Fibroblast of villous mesenchyme (primary cell): ENCODE data around the gene UBAP2. TPM values are rescaled to one million over a fixed set of nuclear protein-coding genes. Genes with fewer than 3 reads are reported as not detected.
A peak's percentile ranks its signal among the peaks of the same experiment; 100 is the strongest.
"Not testable (repeated sequence)": the region's sequence is repeated elsewhere in the genome, so short reads cannot be mapped to it uniquely, and the experiment has no call there.

Experiments used
- DNase-seq: peaks from one replicate; pipeline ENCODE4 v3.0.0-alpha.2; 2010; ENCODE audit warnings: low read depth
- H3K4me3 ChIP-seq: 2 replicates; pipeline ENCODE4 v1.5.1; 2011; ENCODE audit warnings: low read depth, mild to moderate bottlenecking, low read length
- total RNA-seq: library from RNA; depleted of rRNA; stranded (reverse); fragments of >200 nt; gene quantifications from 2 replicates; pipeline ENCODE4 v1.2.3, GENCODE V29; 2012
- TF ChIP-seq, protein P1 (sequence below): IDR thresholded peaks from 2 replicates; pipeline ENCODE4 v1.5.1; 2012; ENCODE audit warnings: low read depth, mild to moderate bottlenecking, low read length; ENCODE audit not compliant: insufficient read depth

Gene UBAP2
- total RNA-seq, 1 donor = 26.8 TPM

DNA sequence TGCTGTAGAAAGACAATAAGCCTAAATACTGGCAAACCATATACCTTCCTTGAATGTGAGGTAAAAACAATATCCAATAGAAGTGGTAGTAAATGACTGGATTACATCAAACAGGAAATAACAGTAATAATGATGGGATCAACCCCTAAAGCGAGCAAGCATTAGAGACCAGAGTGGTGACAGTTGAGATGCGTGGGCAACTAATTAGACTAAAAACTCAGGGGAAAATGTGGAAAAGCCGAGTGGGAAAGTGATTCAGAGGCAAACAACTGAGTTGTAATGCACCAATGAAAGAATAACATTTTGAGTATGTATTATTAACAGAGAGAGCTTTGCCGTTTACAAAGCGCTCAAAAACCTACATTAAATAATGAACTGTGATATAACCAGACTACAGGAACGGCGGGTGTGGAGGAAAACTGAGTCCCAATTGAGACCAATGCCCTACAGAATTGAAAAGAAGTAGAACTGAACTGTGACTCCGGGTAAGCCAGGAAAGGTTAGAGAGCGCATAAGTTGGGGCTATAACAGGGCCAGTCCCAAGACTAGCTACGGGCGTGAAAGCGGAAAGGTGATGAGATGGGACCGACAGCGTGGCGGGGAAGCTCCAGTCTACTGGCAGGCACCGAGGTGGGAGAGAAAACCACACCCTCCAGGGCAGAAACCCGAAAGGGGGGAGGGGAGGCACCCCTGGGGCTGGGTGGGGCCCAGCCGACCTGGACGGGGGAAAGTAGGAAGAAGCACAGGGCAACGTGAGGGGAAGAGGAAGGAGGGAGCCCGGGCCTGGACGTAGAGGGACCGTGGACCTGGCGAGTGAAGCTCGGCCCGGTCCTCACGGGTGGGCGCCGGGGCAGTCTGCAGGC is 592 bp downstream of the UBAP2 start:
- no peak for DNase-seq
- peak overlapping the region; percentile 95 for H3K4me3 ChIP-seq
- TF ChIP-seq, protein P1, sequence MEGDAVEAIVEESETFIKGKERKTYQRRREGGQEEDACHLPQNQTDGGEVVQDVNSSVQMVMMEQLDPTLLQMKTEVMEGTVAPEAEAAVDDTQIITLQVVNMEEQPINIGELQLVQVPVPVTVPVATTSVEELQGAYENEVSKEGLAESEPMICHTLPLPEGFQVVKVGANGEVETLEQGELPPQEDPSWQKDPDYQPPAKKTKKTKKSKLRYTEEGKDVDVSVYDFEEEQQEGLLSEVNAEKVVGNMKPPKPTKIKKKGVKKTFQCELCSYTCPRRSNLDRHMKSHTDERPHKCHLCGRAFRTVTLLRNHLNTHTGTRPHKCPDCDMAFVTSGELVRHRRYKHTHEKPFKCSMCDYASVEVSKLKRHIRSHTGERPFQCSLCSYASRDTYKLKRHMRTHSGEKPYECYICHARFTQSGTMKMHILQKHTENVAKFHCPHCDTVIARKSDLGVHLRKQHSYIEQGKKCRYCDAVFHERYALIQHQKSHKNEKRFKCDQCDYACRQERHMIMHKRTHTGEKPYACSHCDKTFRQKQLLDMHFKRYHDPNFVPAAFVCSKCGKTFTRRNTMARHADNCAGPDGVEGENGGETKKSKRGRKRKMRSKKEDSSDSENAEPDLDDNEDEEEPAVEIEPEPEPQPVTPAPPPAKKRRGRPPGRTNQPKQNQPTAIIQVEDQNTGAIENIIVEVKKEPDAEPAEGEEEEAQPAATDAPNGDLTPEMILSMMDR = no peak

DNA sequence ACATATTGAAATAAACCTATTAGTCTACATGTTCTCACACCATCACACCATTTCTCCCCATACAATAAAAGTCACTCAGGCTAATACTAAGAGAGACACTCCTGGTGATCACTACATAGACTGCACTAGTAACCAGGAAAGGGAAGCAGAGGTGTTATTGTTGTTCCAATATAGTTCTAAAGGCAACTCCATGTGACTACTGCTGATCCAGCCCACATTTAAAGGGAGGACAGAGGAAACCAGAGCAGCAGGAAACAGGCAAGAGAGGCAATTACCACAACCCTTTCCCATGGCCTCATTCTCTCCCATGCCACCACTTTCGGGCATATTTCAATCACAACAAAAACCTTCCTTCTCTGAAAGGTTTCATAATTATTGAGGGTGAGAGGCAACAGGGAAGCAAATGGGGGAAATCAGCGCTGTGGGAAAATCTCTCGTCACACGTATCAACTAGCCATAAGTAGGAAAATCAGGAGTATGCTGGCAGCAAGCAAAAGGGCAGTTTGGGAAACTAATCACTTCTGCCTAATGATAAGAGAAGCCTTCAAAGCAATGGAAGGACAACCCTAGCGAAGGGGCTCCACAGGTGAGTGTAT is 1.8 kb downstream of the UBAP2 start:
- peak overlapping the region; percentile 95 for H3K4me3 ChIP-seq
- DNase-seq = peak; percentile 38
- TF ChIP-seq, protein P1 = no peak

DNA sequence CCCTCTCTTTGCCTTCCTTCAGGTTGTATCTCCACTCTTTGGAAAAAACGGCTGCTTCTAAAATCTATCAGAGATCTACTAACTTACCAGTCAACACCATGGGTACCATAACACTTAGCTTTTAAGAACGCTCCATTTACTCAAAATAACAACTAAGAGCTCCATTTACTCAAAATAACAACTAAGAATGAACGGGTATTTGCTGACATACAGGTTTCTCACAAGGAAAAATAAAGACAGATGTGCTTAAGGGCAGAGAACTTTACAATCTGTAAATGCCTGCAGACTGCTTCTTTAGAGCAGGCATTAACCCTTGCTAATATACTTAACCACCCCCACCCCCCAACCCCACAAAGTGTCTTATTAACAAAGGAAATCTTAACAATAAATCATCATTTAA is 2.8 kb downstream of the UBAP2 start:
- H3K4me3 ChIP-seq = no peak overlapping the region
- TF ChIP-seq, protein P1 = no peak
- DNase-seq = no peak

DNA sequence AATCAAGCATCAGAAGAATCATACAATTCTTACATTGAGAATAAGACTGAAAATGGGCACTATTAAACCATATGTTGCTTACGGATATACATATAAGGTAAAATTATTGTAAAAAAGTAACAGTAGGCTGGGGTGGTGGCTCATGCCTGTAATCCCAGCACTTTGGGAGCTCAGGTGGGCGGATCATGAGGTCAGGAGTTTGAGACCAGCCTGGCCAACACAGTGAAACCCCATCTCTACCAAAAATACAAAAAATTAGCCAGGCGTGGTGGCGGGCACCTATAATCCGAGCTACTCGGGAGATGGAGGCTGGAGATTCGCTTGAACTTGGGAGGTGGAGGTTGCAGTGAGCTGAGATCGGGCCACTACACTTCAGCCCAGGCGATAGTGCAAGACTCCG is 6.6 kb downstream of the UBAP2 start:
- not testable (repeated sequence) for H3K4me3 ChIP-seq, DNase-seq

DNA sequence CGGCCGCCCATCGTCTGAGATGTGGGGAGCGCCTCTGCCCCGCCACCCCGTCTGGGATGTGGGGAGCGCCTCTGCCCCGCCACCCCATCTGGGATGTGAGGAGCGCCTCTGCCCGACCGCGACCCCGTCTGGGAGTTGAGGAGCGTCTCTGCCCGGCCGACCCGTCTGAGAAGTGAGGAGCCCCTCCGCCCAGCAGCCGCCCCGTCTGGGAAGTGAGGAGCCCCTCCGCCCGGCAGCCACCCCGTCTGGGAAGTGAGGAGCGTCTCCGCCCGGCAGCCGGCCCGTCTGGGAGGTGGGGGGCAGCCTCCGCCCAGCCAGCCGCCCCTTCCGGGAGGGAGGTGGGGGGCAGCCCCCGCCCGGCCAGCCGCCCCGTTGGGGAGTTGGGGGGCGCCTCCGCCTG is 9.8 kb downstream of the UBAP2 start:
- not testable (repeated sequence) for H3K4me3 ChIP-seq, DNase-seq

DNA sequence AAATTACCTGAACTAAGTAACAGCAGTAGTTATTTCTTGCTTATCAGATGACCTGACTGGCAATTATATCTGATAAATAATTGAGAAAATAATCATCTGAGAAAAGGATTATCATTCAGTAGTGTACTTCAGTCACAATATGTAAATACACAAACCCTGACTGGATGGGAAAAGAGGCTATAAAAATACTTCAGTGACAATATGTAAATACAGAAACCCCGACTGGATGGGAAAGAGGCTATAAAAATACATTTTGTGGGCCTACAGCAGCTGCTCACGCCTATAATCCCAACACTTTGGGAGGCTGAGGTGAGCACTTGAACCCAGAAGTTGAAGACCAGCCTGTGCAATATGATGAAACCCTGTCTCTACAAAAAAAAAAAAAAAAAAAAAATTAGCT is 11.1 kb downstream of the UBAP2 start:
- H3K4me3 ChIP-seq = no peak overlapping the region
- TF ChIP-seq, protein P1 = no peak
- peak; percentile 74 for DNase-seq

DNA sequence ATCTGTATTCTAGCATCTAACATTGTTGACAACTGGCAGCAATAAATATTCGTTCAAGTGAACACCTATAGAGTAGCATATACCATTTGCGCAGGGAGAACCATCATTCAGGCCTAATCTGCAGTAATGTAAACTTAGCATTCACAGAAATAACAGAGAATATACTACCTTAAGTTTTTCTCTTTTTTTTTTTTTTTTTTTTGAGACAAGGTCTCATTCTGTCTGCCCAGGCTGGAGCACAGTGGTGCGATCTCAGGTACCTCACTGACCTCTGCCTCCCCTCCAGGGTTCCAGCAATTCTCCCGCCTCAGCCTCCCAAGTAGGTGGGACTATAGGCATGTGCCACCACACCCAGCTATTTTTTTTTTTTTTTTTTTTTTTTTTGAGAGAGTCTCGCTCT is 12.1 kb downstream of the UBAP2 start:
- no peak for DNase-seq
- TF ChIP-seq, protein P1 = no peak
- H3K4me3 ChIP-seq = no peak overlapping the region

DNA sequence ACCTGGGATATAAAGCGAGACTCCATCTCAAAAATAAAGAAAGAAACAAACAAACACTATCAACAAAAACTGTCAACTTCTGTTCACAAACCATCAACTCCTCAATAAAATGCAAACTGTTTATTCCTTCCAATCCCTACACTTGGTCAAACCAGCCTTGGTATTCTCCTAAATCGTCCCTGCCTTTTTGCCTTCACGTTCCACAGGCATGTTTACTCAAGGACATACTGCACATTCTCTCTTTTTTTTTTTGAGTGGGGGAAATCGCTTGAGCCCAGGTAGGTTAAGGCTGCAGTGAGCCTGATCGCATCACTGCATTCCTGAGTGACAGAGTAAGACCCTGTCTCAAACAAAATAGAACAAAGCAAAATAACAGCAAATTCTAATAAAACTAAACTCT is 13.0 kb downstream of the UBAP2 start:
- DNase-seq = no peak
- H3K4me3 ChIP-seq = no peak overlapping the region
- TF ChIP-seq, protein P1 = no peak
